GM23338 (cell line): ENCODE results near the gene CLEC12A.

Source experiments
- ETS1 ChIP-seq: IDR thresholded peaks from 2 replicates; pipeline ENCODE4 v1.6.1; 2016; ENCODE audit warnings: antibody characterized with exemption
- EZH2 ChIP-seq: fragments of 200-600 bp; sonication (generic); IDR thresholded peaks from one replicate; pipeline ENCODE4 v1.8.0; 2017; ENCODE audit warnings: antibody characterized with exemption, mild to moderate bottlenecking, low read depth; ENCODE audit not compliant: unreplicated experiment
- EZH2phosphoT487 ChIP-seq: fragments of 200-600 bp; sonication (generic); IDR thresholded peaks from one replicate; pipeline ENCODE4 v1.8.1; 2018; ENCODE audit warnings: antibody characterized with exemption; ENCODE audit not compliant: unreplicated experiment
- NANOG ChIP-seq: IDR thresholded peaks from 2 replicates; pipeline ENCODE4 v1.6.1; 2016; ENCODE audit warnings: antibody characterized with exemption, borderline replicate concordance
- POLR2AphosphoS5 ChIP-seq: IDR thresholded peaks from 2 replicates; pipeline ENCODE4 v1.6.1; 2016; ENCODE audit warnings: antibody characterized with exemption, low read depth
- ZNF114 ChIP-seq: fragments of 250-450 bp; sonication (Bioruptor Pico); IDR thresholded peaks from 2 replicates; pipeline ENCODE4 v1.5.0; 2020; ENCODE audit warnings: mild to moderate bottlenecking, moderate library complexity
- TF ChIP-seq, protein P1 (sequence below), 2 experiments: fragments of 200-600 bp in 1 of 2; sonication (generic) in 1 of 2; conservative IDR thresholded peaks; 2 replicates each; pipeline versions ENCODE4 v1.5.1 to v1.6.1; 2016 to 2017; ENCODE audit warnings: antibody characterized with exemption in 2 of 2, low read depth in 2 of 2, mild to moderate bottlenecking in 2 of 2, moderate library complexity in 1 of 2

- TF ChIP-seq, protein P1, sequence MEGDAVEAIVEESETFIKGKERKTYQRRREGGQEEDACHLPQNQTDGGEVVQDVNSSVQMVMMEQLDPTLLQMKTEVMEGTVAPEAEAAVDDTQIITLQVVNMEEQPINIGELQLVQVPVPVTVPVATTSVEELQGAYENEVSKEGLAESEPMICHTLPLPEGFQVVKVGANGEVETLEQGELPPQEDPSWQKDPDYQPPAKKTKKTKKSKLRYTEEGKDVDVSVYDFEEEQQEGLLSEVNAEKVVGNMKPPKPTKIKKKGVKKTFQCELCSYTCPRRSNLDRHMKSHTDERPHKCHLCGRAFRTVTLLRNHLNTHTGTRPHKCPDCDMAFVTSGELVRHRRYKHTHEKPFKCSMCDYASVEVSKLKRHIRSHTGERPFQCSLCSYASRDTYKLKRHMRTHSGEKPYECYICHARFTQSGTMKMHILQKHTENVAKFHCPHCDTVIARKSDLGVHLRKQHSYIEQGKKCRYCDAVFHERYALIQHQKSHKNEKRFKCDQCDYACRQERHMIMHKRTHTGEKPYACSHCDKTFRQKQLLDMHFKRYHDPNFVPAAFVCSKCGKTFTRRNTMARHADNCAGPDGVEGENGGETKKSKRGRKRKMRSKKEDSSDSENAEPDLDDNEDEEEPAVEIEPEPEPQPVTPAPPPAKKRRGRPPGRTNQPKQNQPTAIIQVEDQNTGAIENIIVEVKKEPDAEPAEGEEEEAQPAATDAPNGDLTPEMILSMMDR (conservative IDR thresholded peaks at IDR 0.05; ENCODE audit: low read depth in 2 of 2): no peak
- TF ChIP-seq NANOG (no peak), EZH2 (no peak), EZH2phosphoT487 (no peak), ZNF114 (CRISPR knock-in tag) (no peak), ETS1 (no peak), POLR2AphosphoS5 (no peak)
Observed at GRCh38 chr12:10001171-10001776, 30.1 kb downstream of the CLEC12A start.
